HepG2 (cell line): ENCODE results near the gene OR2A25.

Experiments
- ATF7 ChIP-seq, 2 experiments: fragments of 450-650 bp in 1 of 2; sonication (generic) in 1 of 2; formaldehyde crosslinking in 1 of 2; IDR thresholded peaks; 2 replicates each; pipeline versions ENCODE4 v1.4.0 to v1.6.1; 2016 to 2020; ENCODE audit warnings: antibody characterized with exemption in 1 of 2, mild to moderate bottlenecking in 1 of 2, missing genetic modification reagents in 1 of 2
- BHLHE40 ChIP-seq: IDR thresholded peaks from 2 replicates; pipeline ENCODE4 v1.6.1; 2011; ENCODE audit warnings: low read length, improper control_type of control experiment
- CENPX ChIP-seq: sonication (generic); formaldehyde crosslinking; IDR thresholded peaks from 2 replicates; pipeline ENCODE4 v1.9.0; 2021; ENCODE audit warnings: mild to moderate bottlenecking, missing genetic modification reagents, moderate library complexity
- CREB1 ChIP-seq, 2 experiments: fragments of 450-650 bp in 1 of 2; IDR thresholded peaks; 2 replicates each; pipeline ENCODE4 v1.6.1; 2016 to 2017; ENCODE audit warnings: control low read depth in 1 of 2, mild to moderate bottlenecking in 1 of 2, missing compliant biosample characterization in 1 of 2, missing genetic modification characterization in 1 of 2
- RBM39 ChIP-seq: fragments of 200-400 bp; formaldehyde crosslinking; IDR thresholded peaks from one replicate; pipeline ENCODE4 v1.6.1; 2018; ENCODE audit warnings: antibody characterized with exemption, mild to moderate bottlenecking, low read depth, low read length; ENCODE audit not compliant: poor library complexity, severe bottlenecking
- SP4 ChIP-seq: sonication (generic); formaldehyde crosslinking; IDR thresholded peaks from 2 replicates; pipeline ENCODE4 v1.8.1; 2023; ENCODE audit warnings: mild to moderate bottlenecking, missing genetic modification reagents
- TEAD2 ChIP-seq: sonication (generic); formaldehyde crosslinking; IDR thresholded peaks from 2 replicates; pipeline ENCODE4 v1.9.0; 2021; ENCODE audit warnings: missing genetic modification reagents
- ZNF317 ChIP-seq: sonication (generic); formaldehyde crosslinking; IDR thresholded peaks from 2 replicates; pipeline ENCODE4 v1.5.0; 2020; ENCODE audit warnings: mild to moderate bottlenecking, missing genetic modification reagents
- TF ChIP-seq, protein P1 (sequence below): sonication (generic); formaldehyde crosslinking; IDR thresholded peaks from 2 replicates; pipeline ENCODE4 v1.5.0; 2020; ENCODE audit warnings: mild to moderate bottlenecking, missing genetic modification reagents, moderate library complexity
- TF ChIP-seq, protein P2 (sequence below), 2 experiments: sonication (generic) in 1 of 2; formaldehyde crosslinking in 1 of 2; IDR thresholded peaks; 2 replicates each; pipeline versions ENCODE4 v1.5.1 to v1.6.1; 2011 to 2020; ENCODE audit warnings: borderline replicate concordance in 1 of 2, low read depth in 1 of 2, low read length in 1 of 2, mild to moderate bottlenecking in 1 of 2, missing genetic modification reagents in 1 of 2, moderate library complexity in 1 of 2
- TF ChIP-seq, protein P3 (sequence below): sonication (generic); formaldehyde crosslinking; IDR thresholded peaks from 2 replicates; pipeline ENCODE4 v1.4.0; 2020; ENCODE audit warnings: missing genetic modification reagents
- TF ChIP-seq, protein P4 (sequence below): sonication (generic); formaldehyde crosslinking; IDR thresholded peaks from 2 replicates; pipeline ENCODE4 v1.8.1; 2022; ENCODE audit warnings: low read depth, mild to moderate bottlenecking, missing genetic modification reagents
- TF ChIP-seq, protein P5 (sequence below): sonication (generic); formaldehyde crosslinking; conservative IDR thresholded peaks from 2 replicates; pipeline ENCODE4 v1.4.0; 2020; ENCODE audit warnings: missing genetic modification reagents

DNA sequence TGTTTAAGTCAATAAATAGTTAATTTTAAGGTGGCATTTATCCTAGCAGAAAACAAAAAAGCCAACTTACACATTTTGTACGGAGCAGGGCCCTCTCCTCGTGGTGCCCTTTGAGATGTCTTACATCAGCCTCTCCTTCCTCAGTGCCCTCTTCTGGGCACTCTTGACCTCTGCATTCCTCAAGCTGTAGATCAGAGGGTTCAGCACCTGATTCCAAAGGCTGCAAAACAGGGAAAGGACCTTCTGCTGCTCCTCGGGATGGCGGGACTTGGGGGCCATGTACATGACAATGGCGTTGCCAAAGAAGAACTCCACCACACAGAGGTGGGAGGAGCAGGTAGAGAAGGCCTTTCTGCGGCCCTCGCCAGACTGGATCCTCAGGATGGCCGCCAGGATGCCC is 48.7 kb downstream of the OR2A25 start:
- TF ChIP-seq, protein P1, sequence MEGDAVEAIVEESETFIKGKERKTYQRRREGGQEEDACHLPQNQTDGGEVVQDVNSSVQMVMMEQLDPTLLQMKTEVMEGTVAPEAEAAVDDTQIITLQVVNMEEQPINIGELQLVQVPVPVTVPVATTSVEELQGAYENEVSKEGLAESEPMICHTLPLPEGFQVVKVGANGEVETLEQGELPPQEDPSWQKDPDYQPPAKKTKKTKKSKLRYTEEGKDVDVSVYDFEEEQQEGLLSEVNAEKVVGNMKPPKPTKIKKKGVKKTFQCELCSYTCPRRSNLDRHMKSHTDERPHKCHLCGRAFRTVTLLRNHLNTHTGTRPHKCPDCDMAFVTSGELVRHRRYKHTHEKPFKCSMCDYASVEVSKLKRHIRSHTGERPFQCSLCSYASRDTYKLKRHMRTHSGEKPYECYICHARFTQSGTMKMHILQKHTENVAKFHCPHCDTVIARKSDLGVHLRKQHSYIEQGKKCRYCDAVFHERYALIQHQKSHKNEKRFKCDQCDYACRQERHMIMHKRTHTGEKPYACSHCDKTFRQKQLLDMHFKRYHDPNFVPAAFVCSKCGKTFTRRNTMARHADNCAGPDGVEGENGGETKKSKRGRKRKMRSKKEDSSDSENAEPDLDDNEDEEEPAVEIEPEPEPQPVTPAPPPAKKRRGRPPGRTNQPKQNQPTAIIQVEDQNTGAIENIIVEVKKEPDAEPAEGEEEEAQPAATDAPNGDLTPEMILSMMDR (CRISPR knock-in tag) = no peak
- TF ChIP-seq TEAD2 (CRISPR knock-in tag) = no peak
- no peak for TF ChIP-seq ATF7 (IDR thresholded peaks at IDR 0.05)
- no peak for TF ChIP-seq ATF7 (CRISPR knock-in tag; IDR thresholded peaks at IDR 0.05)
- TF ChIP-seq, protein P2, sequence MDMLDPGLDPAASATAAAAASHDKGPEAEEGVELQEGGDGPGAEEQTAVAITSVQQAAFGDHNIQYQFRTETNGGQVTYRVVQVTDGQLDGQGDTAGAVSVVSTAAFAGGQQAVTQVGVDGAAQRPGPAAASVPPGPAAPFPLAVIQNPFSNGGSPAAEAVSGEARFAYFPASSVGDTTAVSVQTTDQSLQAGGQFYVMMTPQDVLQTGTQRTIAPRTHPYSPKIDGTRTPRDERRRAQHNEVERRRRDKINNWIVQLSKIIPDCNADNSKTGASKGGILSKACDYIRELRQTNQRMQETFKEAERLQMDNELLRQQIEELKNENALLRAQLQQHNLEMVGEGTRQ (IDR thresholded peaks at IDR 0.05; ENCODE audit: low read depth, low read length) = no peak
- TF ChIP-seq, protein P2 (CRISPR knock-in tag; IDR thresholded peaks at IDR 0.05; ENCODE audit: borderline replicate concordance) = no peak
- TF ChIP-seq CREB1 (IDR thresholded peaks at IDR 0.05) = no peak
- TF ChIP-seq CREB1 (CRISPR knock-in tag; IDR thresholded peaks at IDR 0.05) = no peak
- TF ChIP-seq SP4 (CRISPR knock-in tag) = no peak
- no peak for TF ChIP-seq ZNF317
- TF ChIP-seq RBM39 = no peak
- TF ChIP-seq, protein P3, sequence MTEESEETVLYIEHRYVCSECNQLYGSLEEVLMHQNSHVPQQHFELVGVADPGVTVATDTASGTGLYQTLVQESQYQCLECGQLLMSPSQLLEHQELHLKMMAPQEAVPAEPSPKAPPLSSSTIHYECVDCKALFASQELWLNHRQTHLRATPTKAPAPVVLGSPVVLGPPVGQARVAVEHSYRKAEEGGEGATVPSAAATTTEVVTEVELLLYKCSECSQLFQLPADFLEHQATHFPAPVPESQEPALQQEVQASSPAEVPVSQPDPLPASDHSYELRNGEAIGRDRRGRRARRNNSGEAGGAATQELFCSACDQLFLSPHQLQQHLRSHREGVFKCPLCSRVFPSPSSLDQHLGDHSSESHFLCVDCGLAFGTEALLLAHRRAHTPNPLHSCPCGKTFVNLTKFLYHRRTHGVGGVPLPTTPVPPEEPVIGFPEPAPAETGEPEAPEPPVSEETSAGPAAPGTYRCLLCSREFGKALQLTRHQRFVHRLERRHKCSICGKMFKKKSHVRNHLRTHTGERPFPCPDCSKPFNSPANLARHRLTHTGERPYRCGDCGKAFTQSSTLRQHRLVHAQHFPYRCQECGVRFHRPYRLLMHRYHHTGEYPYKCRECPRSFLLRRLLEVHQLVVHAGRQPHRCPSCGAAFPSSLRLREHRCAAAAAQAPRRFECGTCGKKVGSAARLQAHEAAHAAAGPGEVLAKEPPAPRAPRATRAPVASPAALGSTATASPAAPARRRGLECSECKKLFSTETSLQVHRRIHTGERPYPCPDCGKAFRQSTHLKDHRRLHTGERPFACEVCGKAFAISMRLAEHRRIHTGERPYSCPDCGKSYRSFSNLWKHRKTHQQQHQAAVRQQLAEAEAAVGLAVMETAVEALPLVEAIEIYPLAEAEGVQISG (CRISPR knock-in tag) = no peak
- TF ChIP-seq CENPX (CRISPR knock-in tag) = no peak
- TF ChIP-seq, protein P4, sequence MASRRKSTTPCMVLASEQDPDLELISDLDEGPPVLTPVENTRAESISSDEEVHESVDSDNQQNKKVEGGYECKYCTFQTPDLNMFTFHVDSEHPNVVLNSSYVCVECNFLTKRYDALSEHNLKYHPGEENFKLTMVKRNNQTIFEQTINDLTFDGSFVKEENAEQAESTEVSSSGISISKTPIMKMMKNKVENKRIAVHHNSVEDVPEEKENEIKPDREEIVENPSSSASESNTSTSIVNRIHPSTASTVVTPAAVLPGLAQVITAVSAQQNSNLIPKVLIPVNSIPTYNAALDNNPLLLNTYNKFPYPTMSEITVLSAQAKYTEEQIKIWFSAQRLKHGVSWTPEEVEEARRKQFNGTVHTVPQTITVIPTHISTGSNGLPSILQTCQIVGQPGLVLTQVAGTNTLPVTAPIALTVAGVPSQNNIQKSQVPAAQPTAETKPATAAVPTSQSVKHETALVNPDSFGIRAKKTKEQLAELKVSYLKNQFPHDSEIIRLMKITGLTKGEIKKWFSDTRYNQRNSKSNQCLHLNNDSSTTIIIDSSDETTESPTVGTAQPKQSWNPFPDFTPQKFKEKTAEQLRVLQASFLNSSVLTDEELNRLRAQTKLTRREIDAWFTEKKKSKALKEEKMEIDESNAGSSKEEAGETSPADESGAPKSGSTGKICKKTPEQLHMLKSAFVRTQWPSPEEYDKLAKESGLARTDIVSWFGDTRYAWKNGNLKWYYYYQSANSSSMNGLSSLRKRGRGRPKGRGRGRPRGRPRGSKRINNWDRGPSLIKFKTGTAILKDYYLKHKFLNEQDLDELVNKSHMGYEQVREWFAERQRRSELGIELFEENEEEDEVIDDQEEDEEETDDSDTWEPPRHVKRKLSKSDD (CRISPR knock-in tag) = no peak
- TF ChIP-seq BHLHE40 = no peak
- TF ChIP-seq, protein P5, sequence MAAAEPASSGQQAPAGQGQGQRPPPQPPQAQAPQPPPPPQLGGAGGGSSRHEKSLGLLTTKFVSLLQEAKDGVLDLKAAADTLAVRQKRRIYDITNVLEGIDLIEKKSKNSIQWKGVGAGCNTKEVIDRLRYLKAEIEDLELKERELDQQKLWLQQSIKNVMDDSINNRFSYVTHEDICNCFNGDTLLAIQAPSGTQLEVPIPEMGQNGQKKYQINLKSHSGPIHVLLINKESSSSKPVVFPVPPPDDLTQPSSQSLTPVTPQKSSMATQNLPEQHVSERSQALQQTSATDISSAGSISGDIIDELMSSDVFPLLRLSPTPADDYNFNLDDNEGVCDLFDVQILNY (CRISPR knock-in tag) = no peak
